Lower leg skin (tissue), 4 donors: ENCODE data around the gene NUF2. TPM values are rescaled to one million over a fixed set of nuclear protein-coding genes. Genes with fewer than 3 reads are reported as not detected.

Source experiments
- DNase-seq, 2 donors: peaks; one replicate each; pipeline ENCODE4 v3.0.0-alpha.2; 2019; ENCODE audit warnings: low spot score in 2 of 2
- H3K4me3 ChIP-seq: fragments of 200-600 bp; sonication (generic); 2 replicates; pipeline ENCODE4 v1.5.1; 2017; ENCODE audit warnings: mild to moderate bottlenecking, low read depth; ENCODE audit not compliant: poor library complexity, severe bottlenecking
- POLR2A ChIP-seq, 2 donors: fragments of 450-650 bp; IDR thresholded peaks; one replicate each; pipeline ENCODE4 v1.6.1; 2016 to 2017; ENCODE audit warnings: antibody characterized with exemption in 2 of 2, mild to moderate bottlenecking in 1 of 2, moderate library complexity in 1 of 2
- WGBS, 2 donors: methylation state at CpG; one replicate each; pipeline ENCODE4 v1.1.5; 2018; 5-methylcytosine and 5-hydroxymethylcytosine counted together
- intact Hi-C: fragments of 100-400 bp; cut with DNase I; formaldehyde crosslinking; loops from one replicate; pipeline ENCODE4 v1.15.0; 2023; ENCODE audit warnings: low total_unique reads
- total RNA-seq, 4 donors: library from RNA; depleted of rRNA; stranded (reverse); fragments of >200 nt; gene quantifications; one replicate each; pipeline ENCODE4 v1.1.0, GENCODE V29; 2016
- TF ChIP-seq, protein P1 (sequence below), 3 donors: fragments of 450-650 bp; IDR thresholded peaks; one replicate each; pipeline ENCODE4 v1.5.1; 2016; ENCODE audit warnings: antibody characterized with exemption in 3 of 3, mild to moderate bottlenecking in 3 of 3, moderate library complexity in 2 of 3

NUF2 gene
- total RNA-seq, 4 donors from 2014 or later: 0.29 to 2.9 (median 2.5) TPM

DNA sequence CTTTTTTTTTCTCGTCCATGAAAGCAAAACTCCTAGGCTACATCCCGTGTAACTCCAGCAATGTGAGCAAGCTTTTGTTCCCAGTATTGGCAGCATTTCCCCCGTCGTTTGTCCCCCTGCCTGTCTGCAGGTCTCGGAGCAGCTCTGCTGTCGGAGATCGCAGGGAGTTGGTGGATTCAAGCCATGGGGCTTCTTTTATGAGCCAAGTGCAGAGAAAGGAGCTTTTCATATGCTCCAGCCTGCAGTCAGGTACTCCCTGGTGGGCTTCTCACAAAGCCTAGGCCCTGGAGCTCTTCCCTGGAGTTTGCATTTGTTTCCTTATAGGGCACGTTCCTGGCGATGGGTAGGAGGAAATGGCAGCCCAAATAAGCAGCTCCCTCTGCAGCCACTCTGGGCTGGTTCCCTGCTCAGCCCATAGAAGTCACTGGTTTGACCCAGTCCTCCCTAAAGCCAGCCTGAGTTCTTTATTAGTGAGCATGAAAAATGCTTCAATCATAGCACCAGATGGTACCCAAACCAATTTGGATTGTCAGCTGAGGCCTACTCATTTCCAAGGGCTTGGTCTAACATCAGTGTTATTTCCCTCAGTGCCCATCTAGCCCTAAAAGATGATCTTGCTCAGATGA is 78.3 kb downstream of the NUF2 start:
- intact Hi-C loops: no loop called here
- DNase-seq: no peak
- TF ChIP-seq POLR2A (IDR thresholded peaks at IDR 0.05): no peak
- TF ChIP-seq, protein P1, sequence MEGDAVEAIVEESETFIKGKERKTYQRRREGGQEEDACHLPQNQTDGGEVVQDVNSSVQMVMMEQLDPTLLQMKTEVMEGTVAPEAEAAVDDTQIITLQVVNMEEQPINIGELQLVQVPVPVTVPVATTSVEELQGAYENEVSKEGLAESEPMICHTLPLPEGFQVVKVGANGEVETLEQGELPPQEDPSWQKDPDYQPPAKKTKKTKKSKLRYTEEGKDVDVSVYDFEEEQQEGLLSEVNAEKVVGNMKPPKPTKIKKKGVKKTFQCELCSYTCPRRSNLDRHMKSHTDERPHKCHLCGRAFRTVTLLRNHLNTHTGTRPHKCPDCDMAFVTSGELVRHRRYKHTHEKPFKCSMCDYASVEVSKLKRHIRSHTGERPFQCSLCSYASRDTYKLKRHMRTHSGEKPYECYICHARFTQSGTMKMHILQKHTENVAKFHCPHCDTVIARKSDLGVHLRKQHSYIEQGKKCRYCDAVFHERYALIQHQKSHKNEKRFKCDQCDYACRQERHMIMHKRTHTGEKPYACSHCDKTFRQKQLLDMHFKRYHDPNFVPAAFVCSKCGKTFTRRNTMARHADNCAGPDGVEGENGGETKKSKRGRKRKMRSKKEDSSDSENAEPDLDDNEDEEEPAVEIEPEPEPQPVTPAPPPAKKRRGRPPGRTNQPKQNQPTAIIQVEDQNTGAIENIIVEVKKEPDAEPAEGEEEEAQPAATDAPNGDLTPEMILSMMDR (IDR thresholded peaks at IDR 0.05): no peak
- WGBS, 2 donors: 68 to 69% methylated on average over 9 of the region's 9 CpGs
- no peak overlapping the region for H3K4me3 ChIP-seq

DNA sequence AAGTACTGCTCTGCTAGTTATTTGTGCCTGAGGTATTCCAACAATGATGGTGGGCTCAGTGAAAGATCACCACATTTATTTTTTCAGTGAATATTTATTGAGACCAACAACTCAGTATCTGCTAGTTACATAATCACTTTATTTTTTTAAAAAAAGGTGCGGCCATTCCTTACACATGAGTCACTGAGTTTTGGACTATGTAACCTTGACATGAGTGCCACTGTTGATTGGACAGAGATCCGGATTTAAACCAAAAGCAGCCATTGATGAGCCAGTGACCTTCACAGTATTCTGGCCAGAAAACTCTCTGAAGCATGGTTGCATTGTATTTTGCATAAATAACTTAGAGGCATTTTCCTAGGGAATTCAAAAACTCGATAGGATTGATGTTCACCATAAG is 79.5 kb downstream of the NUF2 start:
- WGBS, 2 donors: 69% methylated on average over 3 of the region's 3 CpGs
- TF ChIP-seq, protein P1 (IDR thresholded peaks at IDR 0.05): no peak
- no peak for TF ChIP-seq POLR2A (IDR thresholded peaks at IDR 0.05)
- H3K4me3 ChIP-seq: no peak overlapping the region
- no peak for DNase-seq
- intact Hi-C loops: no loop called here

Other genes starting within 250 kb of the NUF2 start
- 10 to 100 TPM; 16.0 to 59.0 (median 33.2) TPM for gene RGS5, start 119.0 kb upstream of the NUF2 start, total RNA-seq